ENCODE measurements around the gene ZDHHC1.
A peak's percentile ranks its signal among the peaks of the same experiment; 100 is the strongest.

The ZDHHC1 gene

GRCh38 chr16:67449336-67449735 lies 33.1 kb upstream of the ZDHHC1 start:
- DNase-seq (ENCODE audit: low read depth) = no peak
- no peak overlapping the region for H3K4me3 ChIP-seq (replicated peaks; ENCODE audit: low read depth, low read length)
- no peak for TF ChIP-seq CTCF (IDR thresholded peaks at IDR 0.05; ENCODE audit: low read length, missing control alignments)

GRCh38 chr16:67448580-67448979 lies 32.3 kb upstream of the ZDHHC1 start:
- TF ChIP-seq CTCF (IDR thresholded peaks at IDR 0.05; ENCODE audit: low read length, missing control alignments) = no peak
- no peak overlapping the region for H3K4me3 ChIP-seq (replicated peaks; ENCODE audit: low read depth, low read length)
- DNase-seq (ENCODE audit: low read depth) = no peak

GRCh38 chr16:67447508-67448076 lies 31.3 kb upstream of the ZDHHC1 start:
- no peak overlapping the region for H3K4me3 ChIP-seq (replicated peaks; ENCODE audit: low read depth, low read length)
- DNase-seq (ENCODE audit: low read depth) = peak; percentile 75
- TF ChIP-seq CTCF (IDR thresholded peaks at IDR 0.05; ENCODE audit: low read length, missing control alignments) = peak; percentile 54

- H3K4me3 ChIP-seq (replicated peaks; ENCODE audit: low read depth, low read length) = no peak overlapping the region
- TF ChIP-seq CTCF (IDR thresholded peaks at IDR 0.05; ENCODE audit: low read length, missing control alignments) = no peak
- no peak for DNase-seq (ENCODE audit: low read depth)
Measured at GRCh38 chr16:67446968-67447507, 30.8 kb upstream of the ZDHHC1 start.

- DNase-seq (ENCODE audit: low read depth) = peak; percentile 50
- peak; percentile 9 for TF ChIP-seq CTCF (IDR thresholded peaks at IDR 0.05; ENCODE audit: low read length, missing control alignments)
- H3K4me3 ChIP-seq (replicated peaks; ENCODE audit: low read depth, low read length) = no peak overlapping the region
Measured at GRCh38 chr16:67445913-67446907, 29.9 kb upstream of the ZDHHC1 start.

- no peak for DNase-seq (ENCODE audit: low read depth)
- TF ChIP-seq CTCF (IDR thresholded peaks at IDR 0.05; ENCODE audit: low read length, missing control alignments) = no peak
- no peak overlapping the region for H3K4me3 ChIP-seq (replicated peaks; ENCODE audit: low read depth, low read length)
Measured at GRCh38 chr16:67445441-67445912, 29.2 kb upstream of the ZDHHC1 start.
